Ovary (tissue), 3 donors: Measurements from ENCODE around the gene SLFN12.

Experiments
- CTCF ChIP-seq, 3 donors: fragments of 450-650 bp in 2 of 3; fragments of 200-600 bp in 1 of 3; IDR thresholded peaks; one replicate each; pipeline versions ENCODE4 v1.5.1 to v1.8.0; 2016 to 2022; ENCODE audit warnings: antibody characterized with exemption in 3 of 3, mild to moderate bottlenecking in 1 of 3
- EP300 ChIP-seq: sonication (generic); formaldehyde crosslinking; IDR thresholded peaks from one replicate; pipeline ENCODE4 v1.6.1; 2017; ENCODE audit warnings: antibody characterized with exemption
- POLR2A ChIP-seq: fragments of 450-650 bp; IDR thresholded peaks from one replicate; pipeline ENCODE4 v1.6.1; 2017; ENCODE audit warnings: antibody characterized with exemption, mild to moderate bottlenecking, moderate library complexity
- donor health status: DM: no; HTN: no; CAD: no.

DNA sequence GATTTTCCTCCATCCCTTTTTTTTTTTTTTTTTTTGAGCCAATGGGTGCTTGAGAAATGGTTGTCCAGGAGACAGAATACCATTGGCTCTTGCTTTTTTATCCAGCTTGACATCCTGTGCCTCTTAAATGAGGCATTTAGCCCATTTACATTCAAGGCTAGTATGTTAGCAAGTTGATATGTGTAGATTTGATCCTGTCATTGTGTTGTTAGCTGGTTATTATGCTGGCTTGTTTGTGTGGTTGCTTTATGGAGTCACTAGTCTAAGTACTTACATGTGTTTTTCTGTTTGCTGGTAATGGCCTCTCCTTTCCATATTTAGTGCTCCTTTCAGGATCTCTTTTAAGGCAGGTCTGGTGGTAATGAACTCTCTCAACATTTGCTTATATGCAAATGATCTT, 44.8 kb downstream of the SLFN12 start:
- TF ChIP-seq POLR2A (no peak), CTCF (IDR thresholded peaks at IDR 0.05) (no peak), EP300 (no peak)
